Retinal pigment epithelial cell (primary cell): ENCODE measurements around the gene SP7.

Experiments
- DNase-seq: peaks from one replicate; pipeline ENCODE4 v3.0.0-alpha.2; 2010; ENCODE audit warnings: low read depth
- H3K4me3 ChIP-seq: 2 replicates; pipeline ENCODE4 v1.5.1; 2011; ENCODE audit warnings: mild to moderate bottlenecking, low read length, control low read depth, moderate library complexity
- TF ChIP-seq, protein P1 (sequence below): conservative IDR thresholded peaks from 2 replicates; pipeline ENCODE4 v1.5.1; 2011; ENCODE audit warnings: low read depth, low read length, control low read depth, inconsistent platforms

The SP7 gene

GRCh38 chr12:53344824-53345485, 8.8 kb upstream of the SP7 start:
- TF ChIP-seq, protein P1, sequence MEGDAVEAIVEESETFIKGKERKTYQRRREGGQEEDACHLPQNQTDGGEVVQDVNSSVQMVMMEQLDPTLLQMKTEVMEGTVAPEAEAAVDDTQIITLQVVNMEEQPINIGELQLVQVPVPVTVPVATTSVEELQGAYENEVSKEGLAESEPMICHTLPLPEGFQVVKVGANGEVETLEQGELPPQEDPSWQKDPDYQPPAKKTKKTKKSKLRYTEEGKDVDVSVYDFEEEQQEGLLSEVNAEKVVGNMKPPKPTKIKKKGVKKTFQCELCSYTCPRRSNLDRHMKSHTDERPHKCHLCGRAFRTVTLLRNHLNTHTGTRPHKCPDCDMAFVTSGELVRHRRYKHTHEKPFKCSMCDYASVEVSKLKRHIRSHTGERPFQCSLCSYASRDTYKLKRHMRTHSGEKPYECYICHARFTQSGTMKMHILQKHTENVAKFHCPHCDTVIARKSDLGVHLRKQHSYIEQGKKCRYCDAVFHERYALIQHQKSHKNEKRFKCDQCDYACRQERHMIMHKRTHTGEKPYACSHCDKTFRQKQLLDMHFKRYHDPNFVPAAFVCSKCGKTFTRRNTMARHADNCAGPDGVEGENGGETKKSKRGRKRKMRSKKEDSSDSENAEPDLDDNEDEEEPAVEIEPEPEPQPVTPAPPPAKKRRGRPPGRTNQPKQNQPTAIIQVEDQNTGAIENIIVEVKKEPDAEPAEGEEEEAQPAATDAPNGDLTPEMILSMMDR: peak; percentile 80
- no peak for DNase-seq
- peak overlapping the region; percentile 76 for H3K4me3 ChIP-seq

DNA sequence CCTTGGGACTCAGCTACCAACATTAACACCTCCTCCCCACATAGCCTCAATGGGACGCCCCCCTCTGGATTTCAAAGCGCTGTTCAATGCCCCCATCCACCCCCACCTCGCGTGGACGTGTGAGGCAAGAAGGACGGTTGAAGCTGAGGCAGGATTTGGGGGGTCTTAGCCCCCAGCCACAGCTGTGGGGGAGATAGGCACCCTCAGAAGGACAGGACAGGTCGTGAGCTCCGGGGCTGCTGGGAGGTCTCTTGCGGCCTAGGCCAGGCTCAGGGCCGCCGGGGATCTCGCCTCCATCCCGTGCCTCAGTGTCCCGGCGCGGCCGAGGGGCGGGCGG, 8.3 kb upstream of the SP7 start:
- TF ChIP-seq, protein P1: no peak
- DNase-seq: no peak
- peak overlapping the region; percentile 76 for H3K4me3 ChIP-seq

- TF ChIP-seq, protein P1: no peak
- H3K4me3 ChIP-seq: no peak overlapping the region
- DNase-seq: no peak
These were observed 7.8 kb upstream of the SP7 start for GRCh38 chr12:53343969-53344368.

DNA sequence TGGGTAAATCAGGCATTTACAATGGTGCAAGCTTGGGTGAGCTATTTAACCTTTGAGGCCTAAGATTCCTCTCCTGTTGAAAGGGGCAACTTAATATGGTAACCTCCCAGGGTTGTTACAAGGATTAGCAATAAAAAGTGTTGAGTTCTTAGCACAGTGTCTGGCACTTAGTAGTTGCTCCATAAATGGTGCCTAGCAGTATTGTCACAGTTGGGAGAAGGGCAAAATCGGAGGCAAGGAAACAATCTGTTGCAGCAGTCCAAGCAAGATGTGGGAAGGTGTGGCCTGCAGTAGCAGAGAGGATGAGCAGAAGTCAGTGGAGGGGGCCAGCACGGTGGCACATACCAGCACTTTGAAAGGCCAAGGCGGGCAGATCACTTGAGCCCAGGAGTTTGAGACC, 7.3 kb upstream of the SP7 start:
- H3K4me3 ChIP-seq: no peak overlapping the region
- no peak for DNase-seq
- TF ChIP-seq, protein P1: no peak

GRCh38 chr12:53340398-53340797, 4.2 kb upstream of the SP7 start:
- TF ChIP-seq, protein P1: no peak
- no peak overlapping the region for H3K4me3 ChIP-seq
- DNase-seq: no peak

DNA sequence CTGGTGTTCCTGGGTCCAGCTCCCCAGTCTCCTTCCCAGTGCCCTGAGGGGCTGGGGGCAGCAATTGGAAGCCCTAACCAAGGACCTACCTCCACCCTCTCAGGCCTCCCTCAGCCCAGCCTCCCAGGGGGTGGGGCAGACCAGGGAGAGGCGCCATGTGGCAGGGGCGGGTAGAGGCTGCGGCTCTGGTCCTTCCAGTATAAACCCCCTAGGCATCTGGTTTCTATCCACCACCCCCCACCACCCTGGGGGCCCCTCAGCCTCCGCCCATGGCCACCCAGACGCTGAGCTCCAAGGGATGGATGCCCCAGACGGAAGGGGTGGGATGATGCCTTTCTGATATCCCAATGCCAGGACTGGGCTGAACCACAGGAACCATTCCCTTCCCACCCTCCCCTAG, 2.8 kb upstream of the SP7 start:
- TF ChIP-seq, protein P1: no peak
- no peak overlapping the region for H3K4me3 ChIP-seq
- no peak for DNase-seq

- H3K4me3 ChIP-seq: no peak overlapping the region
- TF ChIP-seq, protein P1: no peak
- DNase-seq: no peak
These were observed 1.9 kb upstream of the SP7 start for GRCh38 chr12:53338017-53338416.
